Astrocyte of the spinal cord (primary cell): ENCODE results near the gene ZBTB26.

Source experiments
- DNase-seq: peaks from one replicate; pipeline ENCODE4 v3.0.0; 2011; ENCODE audit warnings: low read depth, low spot score
- H3K4me3 ChIP-seq: 2 replicates; pipeline ENCODE4 v1.5.1; 2011; ENCODE audit warnings: low read depth, mild to moderate bottlenecking, low read length, moderate library complexity
- CTCF ChIP-seq: IDR thresholded peaks from 2 replicates; pipeline ENCODE4 v1.5.1; 2012; ENCODE audit warnings: low read depth, mild to moderate bottlenecking, low read length, inconsistent platforms
- in situ Hi-C: cut with HindIII; loops from 2 replicates; pipeline ENCODE4 v1.10.0; 2017; ENCODE audit warnings: low sequenced_read_pairs

The ZBTB26 gene

GRCh38 chr9:122930541-122931225, 629 bp downstream of the ZBTB26 start:
- no peak for DNase-seq
- in situ Hi-C loops, result no loop called here
- H3K4me3 ChIP-seq, result peak overlapping the region; percentile 83
- TF ChIP-seq CTCF, result no peak

DNA sequence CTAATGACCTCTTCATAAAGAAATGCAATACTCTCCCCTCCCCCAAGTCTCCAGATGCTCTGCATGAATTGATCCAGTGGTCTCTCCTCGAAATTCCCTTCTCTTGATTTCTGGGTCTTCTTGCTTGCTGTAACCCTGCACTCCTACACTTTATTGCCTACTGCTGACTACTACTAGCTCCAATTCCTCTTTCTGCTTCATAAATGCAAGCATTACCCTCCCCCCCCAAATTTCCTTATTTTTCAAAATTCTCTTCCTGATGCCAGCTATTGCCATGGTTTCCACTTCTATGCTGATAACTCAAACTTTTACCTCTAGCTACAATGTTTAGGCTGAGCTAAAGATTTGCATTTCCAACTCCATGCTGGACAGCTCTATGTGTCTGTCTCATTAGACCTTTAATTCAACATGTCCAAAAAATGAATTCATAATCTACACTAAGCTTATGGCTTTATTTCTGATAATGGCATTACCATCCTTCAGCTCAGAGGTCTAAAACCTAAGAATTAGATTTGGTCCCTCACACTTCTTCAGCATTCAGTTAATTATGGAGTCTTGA, 1.4 kb downstream of the ZBTB26 start:
- no peak for DNase-seq
- TF ChIP-seq CTCF, result no peak
- no peak overlapping the region for H3K4me3 ChIP-seq
- in situ Hi-C loops, result no loop called here

GRCh38 chr9:122923947-122924346, 7.4 kb downstream of the ZBTB26 start:
- H3K4me3 ChIP-seq, result no peak overlapping the region
- in situ Hi-C loops, result no loop called here
- no peak for TF ChIP-seq CTCF
- DNase-seq, result no peak

DNA sequence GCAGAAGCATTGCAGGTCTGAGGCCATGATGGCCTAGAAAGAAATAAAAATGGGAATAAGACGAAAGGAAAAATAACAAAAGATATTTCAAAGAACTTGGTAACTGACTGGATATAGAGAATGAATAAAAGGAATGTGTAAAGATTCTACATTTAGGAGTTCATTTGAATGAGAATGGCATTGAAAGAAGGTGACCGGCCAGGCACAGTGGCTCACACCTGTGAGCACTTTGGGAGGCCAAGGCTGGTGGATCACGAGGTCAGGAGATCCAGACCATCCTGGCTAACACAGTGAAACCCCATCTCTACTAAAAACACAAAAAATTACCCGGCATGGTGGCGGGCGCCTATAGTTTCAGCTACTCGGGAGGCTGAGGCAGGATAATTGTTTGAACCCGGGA, 8.6 kb downstream of the ZBTB26 start:
- no peak for DNase-seq
- in situ Hi-C loops, result no loop called here
- H3K4me3 ChIP-seq, result no peak overlapping the region
- no peak for TF ChIP-seq CTCF

- no peak for DNase-seq
- no peak for TF ChIP-seq CTCF
- H3K4me3 ChIP-seq, result no peak overlapping the region
- in situ Hi-C loops, result no loop called here
These were observed 13.0 kb downstream of the ZBTB26 start for GRCh38 chr9:122918310-122918709.

GRCh38 chr9:122912964-122913673, 18.2 kb downstream of the ZBTB26 start, which contains the start of gene ZBTB6:
Gene ZBTB6, minus strand, starts transcription at chr9:122913323. Its CDS starts 1,251 bp downstream, at chr9:122912072.
- DNase-seq, result peak; percentile 90
- peak within 1 kb of the TSS; percentile 81 for H3K4me3 ChIP-seq
- in situ Hi-C loops, result no loop called here
- no peak for TF ChIP-seq CTCF
